Ovary (tissue), 3 donors: ENCODE results near the gene LRRTM3.

Experiments
- POLR2A ChIP-seq: fragments of 450-650 bp; IDR thresholded peaks from one replicate; pipeline ENCODE4 v1.6.1; 2017; ENCODE audit warnings: antibody characterized with exemption, mild to moderate bottlenecking, moderate library complexity
- TF ChIP-seq, protein P1 (sequence below), 3 donors: fragments of 450-650 bp in 2 of 3; fragments of 200-600 bp in 1 of 3; IDR thresholded peaks; one replicate each; pipeline versions ENCODE4 v1.5.1 to v1.8.0; 2016 to 2022; ENCODE audit warnings: antibody characterized with exemption in 3 of 3, mild to moderate bottlenecking in 1 of 3
- donor health status: DM: no; HTN: no; CAD: no.

DNA sequence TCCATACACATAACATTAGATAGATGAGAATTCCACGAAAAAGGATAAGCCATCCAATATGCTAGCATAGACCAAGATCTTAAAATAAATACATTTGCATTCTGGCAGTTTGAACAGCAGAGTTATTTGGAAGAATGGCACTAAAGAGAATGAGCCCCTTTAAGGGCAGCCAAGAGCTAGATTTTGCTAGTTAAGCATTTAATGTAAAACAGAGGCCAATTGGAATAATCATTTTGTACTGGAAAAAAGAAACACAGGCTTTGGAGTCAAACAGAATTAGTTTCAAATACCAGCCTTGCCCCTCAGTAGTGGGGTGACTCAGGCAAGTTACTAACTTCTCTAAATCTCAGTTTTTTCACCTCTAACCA is 56.2 kb downstream of the LRRTM3 start:
- TF ChIP-seq, protein P1, sequence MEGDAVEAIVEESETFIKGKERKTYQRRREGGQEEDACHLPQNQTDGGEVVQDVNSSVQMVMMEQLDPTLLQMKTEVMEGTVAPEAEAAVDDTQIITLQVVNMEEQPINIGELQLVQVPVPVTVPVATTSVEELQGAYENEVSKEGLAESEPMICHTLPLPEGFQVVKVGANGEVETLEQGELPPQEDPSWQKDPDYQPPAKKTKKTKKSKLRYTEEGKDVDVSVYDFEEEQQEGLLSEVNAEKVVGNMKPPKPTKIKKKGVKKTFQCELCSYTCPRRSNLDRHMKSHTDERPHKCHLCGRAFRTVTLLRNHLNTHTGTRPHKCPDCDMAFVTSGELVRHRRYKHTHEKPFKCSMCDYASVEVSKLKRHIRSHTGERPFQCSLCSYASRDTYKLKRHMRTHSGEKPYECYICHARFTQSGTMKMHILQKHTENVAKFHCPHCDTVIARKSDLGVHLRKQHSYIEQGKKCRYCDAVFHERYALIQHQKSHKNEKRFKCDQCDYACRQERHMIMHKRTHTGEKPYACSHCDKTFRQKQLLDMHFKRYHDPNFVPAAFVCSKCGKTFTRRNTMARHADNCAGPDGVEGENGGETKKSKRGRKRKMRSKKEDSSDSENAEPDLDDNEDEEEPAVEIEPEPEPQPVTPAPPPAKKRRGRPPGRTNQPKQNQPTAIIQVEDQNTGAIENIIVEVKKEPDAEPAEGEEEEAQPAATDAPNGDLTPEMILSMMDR (IDR thresholded peaks at IDR 0.05), result no peak
- TF ChIP-seq POLR2A, result no peak
